AG10803 (cell line): ENCODE measurements around the gene CD93.

Experiments
- DNase-seq: peaks from one replicate; pipeline ENCODE4 v3.0.0; 2010; ENCODE audit warnings: low read depth
- H3K4me3 ChIP-seq: 2 replicates; pipeline ENCODE4 v1.5.1; 2011; ENCODE audit warnings: mild to moderate bottlenecking, low read length, control low read depth
- TF ChIP-seq, protein P1 (sequence below): conservative IDR thresholded peaks from 2 replicates; pipeline ENCODE4 v1.5.1; 2011; ENCODE audit warnings: mild to moderate bottlenecking, low read length, control low read depth, inconsistent platforms

Gene CD93

DNA sequence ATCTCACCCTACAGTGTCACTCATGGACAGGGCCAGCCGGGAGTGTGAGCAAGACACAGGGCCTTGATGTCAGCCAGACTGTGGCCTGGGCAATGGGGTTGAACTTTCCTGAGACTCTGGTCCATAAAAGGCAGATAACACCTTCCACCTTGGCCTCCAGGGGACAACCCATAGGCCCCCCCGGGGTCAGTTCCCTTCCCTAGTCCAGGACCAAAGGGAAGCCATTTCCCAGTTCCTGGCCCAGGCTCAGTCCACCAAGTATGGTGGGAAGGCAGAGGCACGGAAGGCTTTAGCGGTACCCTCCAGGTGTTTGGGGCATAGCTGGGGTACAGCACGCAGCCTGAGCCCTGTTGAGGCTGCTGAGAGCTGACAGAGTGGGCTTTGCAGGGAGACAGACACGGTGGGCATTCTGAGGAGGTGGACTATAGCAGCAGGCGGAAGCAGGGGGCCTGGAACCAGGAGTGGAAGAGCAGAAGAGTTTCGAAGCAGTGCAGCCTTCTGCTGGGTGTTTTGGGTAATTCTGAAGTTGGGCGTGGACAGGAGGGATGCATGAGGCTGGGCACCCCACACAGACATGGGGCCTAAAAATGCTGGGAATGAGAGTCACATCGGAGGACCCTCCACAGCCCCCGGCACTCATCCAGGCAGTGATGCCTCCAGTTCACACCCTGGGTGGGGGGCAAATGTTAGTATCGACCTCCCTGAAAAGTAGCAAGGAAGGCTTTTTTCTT lies 43.9 kb upstream of the CD93 start:
- TF ChIP-seq, protein P1, sequence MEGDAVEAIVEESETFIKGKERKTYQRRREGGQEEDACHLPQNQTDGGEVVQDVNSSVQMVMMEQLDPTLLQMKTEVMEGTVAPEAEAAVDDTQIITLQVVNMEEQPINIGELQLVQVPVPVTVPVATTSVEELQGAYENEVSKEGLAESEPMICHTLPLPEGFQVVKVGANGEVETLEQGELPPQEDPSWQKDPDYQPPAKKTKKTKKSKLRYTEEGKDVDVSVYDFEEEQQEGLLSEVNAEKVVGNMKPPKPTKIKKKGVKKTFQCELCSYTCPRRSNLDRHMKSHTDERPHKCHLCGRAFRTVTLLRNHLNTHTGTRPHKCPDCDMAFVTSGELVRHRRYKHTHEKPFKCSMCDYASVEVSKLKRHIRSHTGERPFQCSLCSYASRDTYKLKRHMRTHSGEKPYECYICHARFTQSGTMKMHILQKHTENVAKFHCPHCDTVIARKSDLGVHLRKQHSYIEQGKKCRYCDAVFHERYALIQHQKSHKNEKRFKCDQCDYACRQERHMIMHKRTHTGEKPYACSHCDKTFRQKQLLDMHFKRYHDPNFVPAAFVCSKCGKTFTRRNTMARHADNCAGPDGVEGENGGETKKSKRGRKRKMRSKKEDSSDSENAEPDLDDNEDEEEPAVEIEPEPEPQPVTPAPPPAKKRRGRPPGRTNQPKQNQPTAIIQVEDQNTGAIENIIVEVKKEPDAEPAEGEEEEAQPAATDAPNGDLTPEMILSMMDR, result no peak
- DNase-seq, result no peak
- no peak overlapping the region for H3K4me3 ChIP-seq

DNA sequence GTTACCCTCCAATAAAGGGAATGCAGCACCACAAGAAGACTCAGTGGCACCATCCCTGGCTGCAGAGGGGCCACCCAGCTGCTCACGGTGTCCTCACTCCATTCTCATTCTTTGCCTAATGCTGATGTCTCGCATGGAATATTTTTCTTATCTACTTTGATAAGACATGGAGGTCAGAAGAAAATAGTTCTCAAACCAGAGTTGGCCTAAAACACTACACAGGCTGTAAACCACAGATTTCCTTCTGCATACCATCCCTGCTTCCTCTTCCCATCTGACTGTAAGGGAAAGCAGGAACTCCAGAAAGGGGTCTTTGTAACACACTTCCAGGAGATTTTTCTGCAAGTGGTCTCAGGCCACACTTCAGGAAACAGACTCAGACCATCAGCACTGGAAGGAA lies 43.1 kb upstream of the CD93 start:
- DNase-seq, result no peak
- TF ChIP-seq, protein P1, result no peak
- H3K4me3 ChIP-seq, result no peak overlapping the region

DNA sequence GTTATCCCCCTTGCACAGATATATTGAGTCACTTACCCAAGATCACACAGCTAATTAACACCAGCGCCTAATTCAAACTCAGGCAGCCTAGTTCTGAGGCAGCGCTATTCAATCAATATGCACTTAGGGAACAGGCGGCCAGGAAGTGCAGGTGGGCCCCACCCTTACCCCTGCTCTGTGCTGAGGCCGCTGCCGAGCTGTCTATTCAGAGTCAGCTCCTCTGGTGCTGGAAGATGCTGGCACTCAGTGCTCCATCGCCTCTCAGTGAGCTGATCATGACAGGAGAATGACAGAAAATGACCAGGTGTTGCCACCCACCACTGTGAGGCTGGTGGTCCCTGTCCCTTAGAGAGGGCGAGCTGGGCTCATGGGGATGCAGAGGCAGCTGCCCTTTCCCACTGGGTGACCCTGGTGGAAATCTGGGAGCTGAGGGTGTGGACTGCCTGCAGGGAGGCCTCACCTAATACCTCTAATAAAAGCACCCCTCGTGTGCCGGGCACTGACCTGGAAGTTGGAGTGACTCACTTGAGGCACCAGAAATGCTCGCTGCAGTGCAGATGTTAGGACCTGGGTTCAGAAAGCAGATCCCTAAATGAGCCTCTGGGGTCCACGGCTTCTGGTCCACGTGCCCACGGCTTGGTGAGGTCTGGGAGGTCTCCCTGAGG lies 42.5 kb upstream of the CD93 start:
- TF ChIP-seq, protein P1, result no peak
- H3K4me3 ChIP-seq, result no peak overlapping the region
- no peak for DNase-seq

DNA sequence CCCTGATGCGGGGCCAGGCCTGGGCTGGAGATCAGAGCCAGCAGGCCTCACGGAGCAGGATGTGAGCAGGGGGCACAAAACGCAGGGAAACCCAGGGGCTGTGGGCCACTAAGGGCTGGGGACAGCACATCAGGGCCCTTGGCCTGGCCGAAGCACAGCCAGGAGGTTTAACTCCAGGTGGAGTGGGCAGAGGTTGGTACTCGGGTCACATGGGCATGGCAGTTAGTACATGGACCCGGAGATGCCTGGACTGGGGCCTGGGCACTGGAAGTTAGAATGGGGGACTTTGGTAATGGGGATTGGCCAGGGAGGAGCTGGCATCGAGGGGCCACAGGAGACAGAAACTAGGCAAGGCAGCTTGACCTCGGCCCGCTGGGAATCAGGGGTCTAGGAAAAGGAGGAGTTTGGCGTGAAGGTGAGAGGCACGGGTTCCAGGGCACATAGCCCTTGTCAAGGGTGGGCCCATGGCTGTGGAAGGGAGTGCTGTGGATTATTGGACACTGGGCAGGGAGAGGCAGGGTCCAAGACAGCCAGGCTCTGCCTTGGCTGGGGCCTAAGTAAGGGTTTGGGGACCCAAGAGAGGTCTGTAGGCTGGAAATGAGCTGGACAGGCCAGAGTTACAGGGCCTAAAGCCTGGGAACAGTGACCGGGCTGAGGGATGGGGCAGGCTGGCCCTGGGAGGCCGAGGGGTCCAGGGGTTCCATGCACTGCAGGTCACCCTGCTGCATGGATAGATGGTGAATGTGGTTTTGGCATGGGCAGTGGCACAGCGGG lies 41.6 kb upstream of the CD93 start:
- DNase-seq, result no peak
- H3K4me3 ChIP-seq, result no peak overlapping the region
- TF ChIP-seq, protein P1, result no peak

DNA sequence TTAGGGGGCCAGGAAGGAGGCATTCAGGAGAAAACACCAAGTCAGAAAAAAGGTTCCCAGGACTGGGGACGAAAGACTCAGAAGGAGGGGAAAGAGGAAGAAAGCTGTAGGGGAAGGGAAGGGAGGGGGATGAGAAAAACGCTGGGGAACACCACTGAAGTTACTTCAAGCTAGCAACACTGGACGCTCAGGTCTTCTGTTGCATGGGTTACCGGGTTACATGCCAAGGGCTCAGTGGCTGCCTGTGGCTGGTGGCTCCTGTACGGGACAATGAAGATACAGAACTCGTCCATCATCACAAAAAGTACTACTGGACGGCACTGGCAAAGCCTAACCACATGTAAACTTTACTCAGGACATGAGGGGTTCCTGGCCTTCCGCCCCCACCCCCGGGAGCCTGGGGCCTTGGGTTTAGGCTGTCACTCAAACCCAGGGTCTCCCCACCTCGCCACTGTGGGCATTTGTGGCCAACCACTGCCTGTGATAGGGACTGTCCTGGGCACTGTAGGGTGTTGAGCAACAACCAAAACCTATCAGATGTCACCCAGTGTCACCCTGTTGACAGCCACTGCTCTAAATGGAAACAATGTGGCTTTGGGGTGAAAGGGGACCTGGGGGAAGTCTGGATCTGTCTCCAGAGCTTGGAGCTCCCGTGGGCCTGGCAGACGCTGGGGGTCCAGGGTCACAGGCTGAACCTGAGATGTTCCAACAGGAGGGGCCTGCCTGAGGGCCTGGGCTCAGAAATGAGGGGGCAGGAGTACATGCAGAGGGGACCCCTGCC lies 40.3 kb upstream of the CD93 start:
- no peak for DNase-seq
- TF ChIP-seq, protein P1, result no peak

DNA sequence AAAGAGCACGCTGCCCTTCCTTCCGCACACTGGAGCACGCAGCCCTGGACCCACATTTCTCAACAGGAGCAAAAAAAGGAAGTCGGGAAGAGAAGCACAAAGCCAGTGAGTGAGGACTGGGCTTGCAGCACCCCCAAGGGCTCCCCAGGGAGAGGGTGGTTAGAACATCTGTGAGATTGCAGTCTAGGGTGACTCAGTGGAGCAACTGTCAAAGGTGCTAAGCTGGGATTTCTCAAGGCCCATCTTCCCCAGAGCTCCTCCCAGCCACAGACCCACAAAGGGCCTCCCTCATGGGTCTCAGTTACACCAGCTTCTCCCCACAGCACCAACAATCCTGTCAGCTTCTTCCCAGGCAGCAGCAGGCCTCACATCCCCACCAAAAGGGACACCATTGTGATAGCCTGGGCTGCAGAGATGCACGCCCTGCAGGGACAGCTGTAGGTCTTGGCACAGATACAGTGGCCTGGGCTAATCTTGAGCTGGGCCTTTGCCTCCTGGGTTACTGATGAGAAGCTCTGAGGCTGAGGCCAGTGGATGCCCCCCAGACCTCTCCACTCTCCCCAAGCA lies 39.6 kb upstream of the CD93 start:
- DNase-seq, result peak; percentile 80
- H3K4me3 ChIP-seq, result no peak overlapping the region
- TF ChIP-seq, protein P1, result no peak

More for the DNA sequence above, 40.3 kb upstream of the CD93 start:
- no peak overlapping the region for H3K4me3 ChIP-seq
